Rectal smooth muscle tissue (tissue), 1 donor: Measurements from ENCODE around the gene SIK2.
"Not testable (repeated sequence)": the region's sequence is repeated elsewhere in the genome, so short reads cannot be mapped to it uniquely, and the experiment has no call there.

Source experiments
- H3K27ac ChIP-seq: one replicate; pipeline ENCODE4 v1.7.0; 2013; ENCODE audit warnings: low read depth, low read length, inconsistent platforms
- H3K27me3 ChIP-seq: one replicate; pipeline ENCODE4 v1.7.0; 2013; ENCODE audit warnings: low read length; ENCODE audit not compliant: control insufficient read depth, insufficient read depth
- H3K36me3 ChIP-seq: one replicate; pipeline ENCODE4 v1.7.0; 2013; ENCODE audit warnings: low read length; ENCODE audit not compliant: control insufficient read depth, insufficient read depth
- H3K4me1 ChIP-seq: one replicate; pipeline ENCODE4 v1.7.0; 2013; ENCODE audit warnings: low read length; ENCODE audit not compliant: control insufficient read depth, insufficient read depth
- H3K4me3 ChIP-seq: one replicate; pipeline ENCODE4 v1.7.0; 2013; ENCODE audit warnings: low read length
- H3K9ac ChIP-seq: one replicate; pipeline ENCODE4 v1.7.0; 2013; ENCODE audit warnings: low read length

SIK2 gene

DNA sequence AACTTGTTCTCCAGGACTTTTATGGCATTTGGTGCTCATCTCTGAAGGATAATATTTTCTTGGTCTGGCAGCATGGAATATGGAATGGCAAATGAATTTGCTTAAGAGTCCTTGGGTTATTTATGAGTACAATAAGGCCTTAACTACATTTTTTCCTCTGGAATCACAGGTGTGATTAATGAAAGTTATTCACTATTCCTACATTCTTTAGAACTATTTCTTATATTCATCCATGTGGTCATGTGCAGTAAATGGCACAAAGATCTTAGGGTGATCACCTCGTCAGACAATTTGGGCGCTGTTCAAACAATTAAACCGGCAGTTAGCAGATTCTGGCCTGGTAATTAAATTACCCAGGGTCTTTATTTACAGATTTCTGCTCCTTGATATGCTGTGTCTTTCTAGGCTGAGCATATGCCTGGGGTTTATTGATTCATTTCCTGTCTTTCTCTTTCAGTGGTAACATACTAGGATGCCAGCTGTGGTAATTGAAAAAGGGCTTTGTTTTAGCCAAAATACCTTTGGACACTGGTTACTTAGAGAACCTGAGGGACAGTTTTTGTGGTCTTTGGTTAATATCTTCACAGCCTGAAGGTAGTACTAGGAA, 31.6 kb downstream of the SIK2 start:
- Histone ChIP-seq H3K4me1 (peaks cover 3% of the 10 kb centered on the region), H3K27ac (no peak overlapping the region), H3K27me3 (no peaks in the 10 kb centered on the region)

DNA sequence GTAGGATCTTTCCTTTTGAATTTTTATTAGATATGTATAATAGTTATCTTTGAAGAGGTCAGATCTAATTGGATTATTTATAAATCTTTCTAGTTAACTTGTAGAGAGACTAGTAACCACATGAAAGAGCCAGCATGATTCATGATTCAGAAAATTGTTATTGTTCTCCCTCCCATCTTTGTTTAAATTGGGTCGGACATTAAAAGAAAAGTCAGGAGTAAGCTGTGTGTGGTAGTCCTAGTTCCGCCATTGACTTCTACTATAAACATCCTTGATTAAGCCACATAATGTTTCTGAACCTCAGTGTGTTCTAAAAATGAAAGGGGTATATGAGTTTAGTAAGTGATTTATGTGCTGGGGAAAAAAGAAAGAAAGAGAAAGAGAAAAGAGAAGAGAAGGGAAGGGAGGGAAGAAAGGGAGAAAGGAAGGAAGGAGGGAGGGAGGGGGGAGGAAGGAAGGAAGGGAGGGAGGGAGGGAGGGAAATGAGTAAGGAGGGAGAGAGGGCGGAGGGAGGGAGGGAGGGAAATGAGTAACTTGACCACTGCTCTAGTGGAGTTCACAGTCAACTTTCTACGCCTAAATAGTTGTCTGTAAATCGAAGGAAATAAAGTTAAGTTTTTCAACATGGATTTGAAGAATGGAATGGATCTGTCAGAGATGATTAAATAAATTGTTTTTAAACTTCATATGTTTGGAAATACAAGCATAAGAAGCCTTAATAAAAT, 32.9 kb downstream of the SIK2 start:
- Histone ChIP-seq H3K4me1 (peaks cover 3% of the 10 kb centered on the region), H3K36me3 (no peaks in the 10 kb centered on the region), H3K27ac (no peak overlapping the region), H3K4me3 (no peak overlapping the region), H3K9ac (no peak overlapping the region), H3K27me3 (no peaks in the 10 kb centered on the region)

More for the DNA sequence above, 31.6 kb downstream of the SIK2 start:
- H3K36me3 ChIP-seq: no peaks in the 10 kb centered on the region
- no peak overlapping the region for H3K4me3 ChIP-seq
- no peak overlapping the region for H3K9ac ChIP-seq

- Histone ChIP-seq H3K4me3 (no peak overlapping the region), H3K27ac (no peak overlapping the region), H3K9ac (no peak overlapping the region), H3K4me1 (peaks cover 3% of the 10 kb centered on the region), H3K27me3 (no peaks in the 10 kb centered on the region), H3K36me3 (no peaks in the 10 kb centered on the region)
These were observed 33.4 kb downstream of the SIK2 start for GRCh38 chr11:111635706-111636045.

- peaks cover 3% of the 10 kb centered on the region for H3K4me1 ChIP-seq
- H3K36me3 ChIP-seq: peaks cover 3% of the 10 kb centered on the region
- H3K27me3 ChIP-seq: no peaks in the 10 kb centered on the region
- H3K9ac ChIP-seq: no peak overlapping the region
- H3K27ac ChIP-seq: no peak overlapping the region
- no peak overlapping the region for H3K4me3 ChIP-seq
These were observed 35.6 kb downstream of the SIK2 start for GRCh38 chr11:111637885-111638284.

GRCh38 chr11:111639226-111639925, 37.1 kb downstream of the SIK2 start:
- Histone ChIP-seq H3K27me3 (no peaks in the 10 kb centered on the region), H3K4me3 (no peak overlapping the region), H3K27ac (no peak overlapping the region), H3K36me3 (peaks cover 3% of the 10 kb centered on the region), H3K9ac (no peak overlapping the region), H3K4me1 (peaks cover 3% of the 10 kb centered on the region)

DNA sequence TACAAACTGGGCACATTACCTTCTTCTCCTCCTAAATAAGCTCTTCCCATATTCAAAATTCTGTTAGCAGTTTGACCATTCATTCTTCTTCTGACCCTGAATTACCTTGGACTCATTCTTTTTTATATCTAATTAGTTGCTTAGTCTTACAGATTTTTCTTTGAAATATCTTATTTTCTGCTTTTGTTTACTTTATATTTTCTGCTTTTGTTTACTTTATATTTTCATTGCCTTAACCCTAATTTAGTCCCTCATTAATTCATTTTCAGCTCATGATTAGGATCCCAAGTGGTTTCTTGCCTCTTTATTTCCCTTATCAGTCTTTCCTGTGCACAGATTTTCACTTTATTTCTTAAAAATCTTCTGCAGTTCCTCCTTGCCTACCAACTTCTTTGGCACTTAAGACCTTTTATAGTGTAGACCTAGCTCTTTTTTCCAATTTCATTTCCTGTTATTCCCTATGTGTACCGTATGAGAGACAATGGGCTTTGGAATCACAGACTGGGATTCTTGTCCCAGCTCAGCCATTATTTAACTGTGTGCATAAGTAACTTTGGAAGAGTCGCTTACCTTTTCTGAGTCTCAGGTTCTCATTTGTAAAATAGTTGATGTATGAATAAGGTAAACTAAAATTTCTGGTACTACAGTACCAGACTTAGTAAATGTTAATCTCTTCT, 39.2 kb downstream of the SIK2 start:
- Histone ChIP-seq H3K27ac (no peak overlapping the region), H3K36me3 (peaks cover 3% of the 10 kb centered on the region), H3K4me3 (no peak overlapping the region), H3K4me1 (peaks cover under 1% of the 10 kb centered on the region), H3K27me3 (no peaks in the 10 kb centered on the region), H3K9ac (no peak overlapping the region)

GRCh38 chr11:111642542-111642941, 40.3 kb downstream of the SIK2 start:
- Histone ChIP-seq H3K27ac (no peak overlapping the region), H3K4me1 (no peaks in the 10 kb centered on the region), H3K27me3 (no peaks in the 10 kb centered on the region), H3K4me3 (no peak overlapping the region), H3K9ac (no peak overlapping the region), H3K36me3 (peaks cover 3% of the 10 kb centered on the region)

- no peaks in the 10 kb centered on the region for H3K4me1 ChIP-seq
- no peak overlapping the region for H3K9ac ChIP-seq
- no peak overlapping the region for H3K27ac ChIP-seq
- H3K4me3 ChIP-seq: no peak overlapping the region
- no peaks in the 10 kb centered on the region for H3K27me3 ChIP-seq
- peaks cover 3% of the 10 kb centered on the region for H3K36me3 ChIP-seq
These were observed 42.7 kb downstream of the SIK2 start for GRCh38 chr11:111644922-111645321.

DNA sequence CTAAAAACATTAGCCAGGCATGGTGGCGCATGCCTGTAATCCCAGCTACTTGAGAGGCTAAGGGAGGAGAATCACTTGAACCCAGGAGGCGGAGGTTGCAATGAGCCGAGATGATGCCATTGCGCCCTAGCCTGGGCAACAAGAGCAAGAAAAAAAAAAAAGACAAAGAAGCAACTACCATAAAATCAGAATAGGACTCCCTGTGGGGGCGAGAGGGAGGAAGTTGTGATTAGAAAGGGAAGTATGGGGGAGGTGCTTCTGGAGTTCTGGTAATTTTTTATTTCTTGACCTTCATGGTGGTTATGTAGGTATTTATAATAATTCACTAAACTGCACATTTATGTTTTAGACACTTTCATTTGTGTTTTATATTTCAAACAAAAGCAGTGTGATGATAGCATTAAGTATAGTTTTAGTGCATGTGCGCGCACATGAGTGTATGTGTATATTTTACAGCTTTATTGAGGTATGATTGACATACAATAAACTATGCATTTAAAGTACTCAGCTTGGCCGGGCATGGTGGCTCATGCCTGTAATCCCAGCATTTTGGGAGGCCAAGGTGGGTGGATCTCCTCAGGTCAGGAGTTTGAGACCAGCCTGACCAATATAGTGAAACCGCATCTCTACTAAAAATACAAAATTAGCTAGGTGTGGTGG, 43.5 kb downstream of the SIK2 start:
- H3K4me3 ChIP-seq: no peak overlapping the region
- H3K27me3 ChIP-seq: no peaks in the 10 kb centered on the region
- H3K36me3 ChIP-seq: peaks cover 3% of the 10 kb centered on the region
- H3K4me1 ChIP-seq: no peaks in the 10 kb centered on the region
- no peak overlapping the region for H3K9ac ChIP-seq
- no peak overlapping the region for H3K27ac ChIP-seq

DNA sequence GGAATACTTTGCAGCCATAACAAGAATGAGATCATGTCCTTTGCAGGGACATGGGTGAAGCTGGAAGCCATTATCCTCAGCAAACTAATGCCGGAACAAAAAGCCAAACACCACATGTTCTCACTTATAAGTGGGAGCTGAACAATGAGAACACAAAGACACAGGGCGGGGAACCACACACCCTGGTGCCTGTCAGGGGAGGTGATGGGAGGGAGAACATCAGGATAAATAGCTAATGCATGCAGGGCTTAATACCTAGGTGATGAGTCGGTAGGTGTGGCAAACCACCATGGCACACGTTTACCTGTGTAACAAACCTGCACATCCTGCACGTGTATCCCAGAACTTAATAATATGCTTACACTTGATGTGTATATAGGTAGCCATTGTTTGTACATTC, 49.1 kb downstream of the SIK2 start:
- H3K27me3 ChIP-seq, H3K4me1 ChIP-seq, H3K4me3 ChIP-seq, H3K9ac ChIP-seq, H3K27ac ChIP-seq, H3K36me3 ChIP-seq: not testable (repeated sequence)

- Histone ChIP-seq H3K9ac (no peak overlapping the region), H3K4me3 (no peak overlapping the region), H3K27ac (no peak overlapping the region), H3K4me1 (no peaks in the 10 kb centered on the region), H3K27me3 (no peaks in the 10 kb centered on the region), H3K36me3 (no peaks in the 10 kb centered on the region)
These were observed 49.9 kb downstream of the SIK2 start for GRCh38 chr11:111652184-111652583.

- Histone ChIP-seq H3K9ac (no peak overlapping the region), H3K4me3 (no peak overlapping the region), H3K36me3 (no peaks in the 10 kb centered on the region), H3K27ac (no peak overlapping the region), H3K4me1 (no peaks in the 10 kb centered on the region), H3K27me3 (no peaks in the 10 kb centered on the region)
These were observed 52.4 kb downstream of the SIK2 start for GRCh38 chr11:111654601-111655000.
